Heart right ventricle (tissue), 16 donors: ENCODE results near the gene TRIM45. TPM values are rescaled to one million over a fixed set of nuclear protein-coding genes. Genes with fewer than 3 reads are reported as not detected.

Experiments
- ATAC-seq, 8 donors: fragments of 200-7000 bp; cut with Tn5 transposase; one replicate each; pipeline ENCODE4 v1.9.1; 2020; ENCODE audit warnings: mild to moderate bottlenecking in 8 of 8, moderate library complexity in 8 of 8, moderate number of reproducible peaks in 1 of 8
- DNase-seq, 2 donors: peaks; one replicate each; pipeline ENCODE4 v3.0.0-alpha.2; 2020
- H3K27ac ChIP-seq, 10 donors: fragments of 200-600 bp; sonication (generic) in 2 of 10; one replicate each; pipeline versions ENCODE4 v1.5.0 to v1.8.0; 2020 to 2022; ENCODE audit warnings: mild to moderate bottlenecking in 3 of 10
- H3K27me3 ChIP-seq, 7 donors: fragments of 200-600 bp; one replicate each; pipeline ENCODE4 v1.8.0; 2021 to 2022; ENCODE audit warnings: mild to moderate bottlenecking in 2 of 7
- H3K36me3 ChIP-seq, 9 donors: fragments of 200-600 bp; sonication (generic) in 1 of 9; one replicate each; pipeline versions ENCODE4 v1.5.0 to v1.8.0; 2020 to 2022; ENCODE audit warnings: mild to moderate bottlenecking in 2 of 9
- H3K4me1 ChIP-seq, 9 donors: fragments of 200-600 bp; sonication (generic) in 1 of 9; one replicate each; pipeline versions ENCODE4 v1.5.0 to v1.8.0; 2020 to 2022; ENCODE audit warnings: mild to moderate bottlenecking in 4 of 9
- H3K4me3 ChIP-seq, 10 donors: fragments of 200-600 bp; sonication (generic) in 2 of 10; one replicate each; pipeline versions ENCODE4 v1.5.0 to v1.8.0; 2020 to 2022; ENCODE audit warnings: mild to moderate bottlenecking in 7 of 10, moderate library complexity in 2 of 10
- H3K9me3 ChIP-seq, 11 donors: fragments of 200-600 bp in 10 of 11; sonication (generic) in 2 of 11; one replicate each; pipeline versions ENCODE4 v1.5.0 to v1.8.0; 2013 to 2022; ENCODE audit warnings: mild to moderate bottlenecking in 2 of 11, control low read depth in 1 of 11, moderate library complexity in 1 of 11
- WGBS, 2 donors: extraction: QIAGEN DNeasy Blood & Tissue Kit; methylation state at CpG; one replicate each; pipeline ENCODE4 v1.1.7; 2013; ENCODE audit warnings: inconsistent platforms in 1 of 2; 5-methylcytosine and 5-hydroxymethylcytosine counted together
- intact Hi-C, 10 donors: fragments of 100-400 bp; cut with DNase I; formaldehyde crosslinking; loops; one replicate each; pipeline versions ENCODE4 v1.11.1 to v1.14.2; 2022
- polyA plus RNA-seq, 2 donors: library from polyadenylated mRNA; stranded (reverse); fragments of 200-250 nt; gene quantifications; one replicate each; pipeline ENCODE4 v1.2.3, GENCODE V29; 2013
- total RNA-seq, 10 donors: library from RNA; stranded (reverse); fragmentation: NEBNext Ultra II Directional in 3 of 10; extraction: Animal tissue kit (Norgen Biotek cat#: 25700) in 3 of 10; gene quantifications; one replicate each; pipeline versions ENCODE4 v1.2.1 to v1.2.4, GENCODE V29; 2021 to 2023
- TF ChIP-seq, protein P1 (sequence below), 9 donors: fragments of 200-600 bp; sonication (generic) in 2 of 9; IDR thresholded peaks; one replicate each; pipeline versions ENCODE4 v1.5.0 to v1.8.0; 2021 to 2022; ENCODE audit warnings: antibody characterized with exemption in 9 of 9, mild to moderate bottlenecking in 5 of 9, moderate library complexity in 1 of 9
- donor health status: Arrhythmogenic right ventricular cardiomyopathy.
- donor health status: ischemic (EF 13 %, LVEDD 7.1; RV severe dilation, severe dysfunction).
- donor health status: healthy with polysubstance abuse.
- donor health status: DM: no; HTN: yes; CAD: no.
- donor health status: DM: no; HTN: no; CAD: no.
- donor health status: ischemic (EF 25% LVEDD 6.9; RV normal size, moderate dysfunction).
- donor health status: ischemic (EF 25% LVEDD 5.7; RV mildly dilated, moderate dysfunction).
- donor health status: healthy.
- donor health status: DM: yes; HTN: yes; CAD: no.
- donor health status: Ischemic cardiomyopathy.
- donor health status: ischemic (EF 35%, LVEDD 5.7; RV mildly dilated, moderate dysfunction).
- donor health status: nonischemic (EF 11% LVEDD 7.7; RV severe dilation, severe dysfunction).
- donor health status: DM: yes; HTN: yes; CAD: no.
- donor health status: PGD.
- donor health status: ischemic (EF 29% LVEDD 5.4; RV normal size, mild dysfunction).
- donor health status: nonischemic (EF 23%, LVEDD 6.1; RV moderate dilation, normal function).

The TRIM45 gene
- total and polyA plus RNA-seq, 12 donors: 1.3 to 21.6 (median 14.7) TPM

DNA sequence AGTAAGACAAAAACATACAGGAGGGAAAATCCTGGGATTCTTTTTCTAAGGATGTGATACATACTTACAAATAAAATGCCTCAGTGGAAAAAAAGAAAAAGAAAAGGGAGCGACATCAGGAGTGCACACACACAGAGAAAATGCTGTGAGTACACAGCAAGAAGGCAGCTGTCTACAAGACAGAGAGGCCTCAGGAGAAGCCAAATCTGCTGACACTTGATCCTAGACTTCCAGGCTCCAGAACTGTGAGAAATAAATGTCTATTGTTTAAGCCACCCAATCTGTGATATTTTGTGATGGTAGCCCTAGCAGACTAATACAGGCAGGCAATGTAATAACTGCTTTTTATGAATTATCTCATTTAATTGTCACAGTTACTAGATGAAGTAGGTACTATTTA lies 17.0 kb upstream of the TRIM45 start:
- ATAC-seq (no peak), DNase-seq (no peak)
- H3K36me3 ChIP-seq: no peaks in the 10 kb centered on the region
- intact Hi-C loops: no loop called here
- TF ChIP-seq, protein P1, sequence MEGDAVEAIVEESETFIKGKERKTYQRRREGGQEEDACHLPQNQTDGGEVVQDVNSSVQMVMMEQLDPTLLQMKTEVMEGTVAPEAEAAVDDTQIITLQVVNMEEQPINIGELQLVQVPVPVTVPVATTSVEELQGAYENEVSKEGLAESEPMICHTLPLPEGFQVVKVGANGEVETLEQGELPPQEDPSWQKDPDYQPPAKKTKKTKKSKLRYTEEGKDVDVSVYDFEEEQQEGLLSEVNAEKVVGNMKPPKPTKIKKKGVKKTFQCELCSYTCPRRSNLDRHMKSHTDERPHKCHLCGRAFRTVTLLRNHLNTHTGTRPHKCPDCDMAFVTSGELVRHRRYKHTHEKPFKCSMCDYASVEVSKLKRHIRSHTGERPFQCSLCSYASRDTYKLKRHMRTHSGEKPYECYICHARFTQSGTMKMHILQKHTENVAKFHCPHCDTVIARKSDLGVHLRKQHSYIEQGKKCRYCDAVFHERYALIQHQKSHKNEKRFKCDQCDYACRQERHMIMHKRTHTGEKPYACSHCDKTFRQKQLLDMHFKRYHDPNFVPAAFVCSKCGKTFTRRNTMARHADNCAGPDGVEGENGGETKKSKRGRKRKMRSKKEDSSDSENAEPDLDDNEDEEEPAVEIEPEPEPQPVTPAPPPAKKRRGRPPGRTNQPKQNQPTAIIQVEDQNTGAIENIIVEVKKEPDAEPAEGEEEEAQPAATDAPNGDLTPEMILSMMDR (IDR thresholded peaks at IDR 0.05): no peak
- H3K27ac ChIP-seq: no peak overlapping the region
- no peak overlapping the region for H3K4me3 ChIP-seq
- no peaks in the 10 kb centered on the region for H3K9me3 ChIP-seq
- peaks cover 0 to 5% (median 0%) of the 10 kb centered on the region in 9 donors for H3K4me1 ChIP-seq
- no peaks in the 10 kb centered on the region for H3K27me3 ChIP-seq
- WGBS, 2 donors: 86% methylated on average over 1 of the region's 1 CpG

DNA sequence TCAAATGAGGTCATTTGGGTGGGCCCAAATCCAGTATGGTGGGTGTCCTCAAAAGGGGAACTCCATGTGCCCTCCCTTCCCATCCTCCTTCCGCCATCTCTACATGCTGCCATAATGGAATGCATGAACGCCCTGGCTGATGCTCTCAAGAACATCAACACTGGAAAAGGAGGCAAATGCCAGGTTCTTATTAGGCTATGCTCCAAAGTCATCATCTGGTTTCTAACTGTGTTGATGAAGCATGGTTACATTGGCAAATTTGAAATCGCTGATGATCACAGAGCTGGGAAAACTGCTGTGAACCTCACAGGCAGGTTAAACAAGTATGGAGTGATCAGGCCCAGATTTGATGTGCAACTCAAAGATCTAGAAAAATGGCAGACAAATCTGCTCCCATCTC lies 16.6 kb upstream of the TRIM45 start:
- intact Hi-C loops: no loop called here
- DNase-seq (no peak), ATAC-seq (no peak)
- H3K27ac ChIP-seq: no peak overlapping the region
- no peak overlapping the region for H3K4me3 ChIP-seq
- H3K36me3 ChIP-seq: no peaks in the 10 kb centered on the region
- 91 to 95% methylated on average over 3 of the region's 3 CpGs for WGBS, 2 donors
- H3K9me3 ChIP-seq: no peaks in the 10 kb centered on the region
- no peaks in the 10 kb centered on the region for H3K27me3 ChIP-seq
- TF ChIP-seq, protein P1 (IDR thresholded peaks at IDR 0.05): no peak
- H3K4me1 ChIP-seq: peaks cover 0 to 5% (median 0%) of the 10 kb centered on the region in 9 donors

DNA sequence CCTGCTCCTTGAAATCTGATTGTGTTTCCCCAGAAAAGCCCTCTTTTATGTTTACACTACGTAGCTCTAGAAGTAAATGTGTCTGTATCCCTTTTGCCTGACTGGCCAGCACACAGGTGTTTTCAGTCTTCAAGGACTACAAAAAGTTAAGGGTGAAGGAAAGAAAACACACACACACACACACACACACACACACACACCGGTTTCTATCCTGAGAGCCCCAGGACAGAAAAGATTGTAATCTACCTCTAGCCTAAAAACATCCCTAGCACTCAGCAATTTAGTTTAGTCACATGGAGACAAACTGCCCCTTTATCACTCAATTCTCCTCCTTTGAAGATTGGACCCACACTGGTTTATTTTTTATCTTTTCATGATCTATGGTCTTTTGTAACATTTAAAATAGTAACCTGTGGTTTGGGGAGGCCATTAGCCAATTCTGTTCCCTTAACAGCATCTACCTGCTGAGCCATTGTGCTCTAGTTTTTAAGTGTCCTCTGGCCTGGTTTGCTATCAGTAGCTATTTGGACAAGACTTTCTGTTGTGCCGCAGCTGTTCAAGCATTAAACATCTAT lies 15.8 kb upstream of the TRIM45 start:
- 84 to 91% methylated on average over 3 of the region's 3 CpGs for WGBS, 2 donors
- Histone ChIP-seq H3K36me3 (no peaks in the 10 kb centered on the region), H3K27me3 (no peaks in the 10 kb centered on the region), H3K4me3 (no peak overlapping the region), H3K9me3 (no peaks in the 10 kb centered on the region), H3K27ac (no peak overlapping the region), H3K4me1 (peaks cover 0 to 5% (median 0%) of the 10 kb centered on the region in 9 donors)
- DNase-seq (no peak), ATAC-seq (no peak)
- intact Hi-C loops: no loop called here
- TF ChIP-seq, protein P1 (IDR thresholded peaks at IDR 0.05): no peak

DNA sequence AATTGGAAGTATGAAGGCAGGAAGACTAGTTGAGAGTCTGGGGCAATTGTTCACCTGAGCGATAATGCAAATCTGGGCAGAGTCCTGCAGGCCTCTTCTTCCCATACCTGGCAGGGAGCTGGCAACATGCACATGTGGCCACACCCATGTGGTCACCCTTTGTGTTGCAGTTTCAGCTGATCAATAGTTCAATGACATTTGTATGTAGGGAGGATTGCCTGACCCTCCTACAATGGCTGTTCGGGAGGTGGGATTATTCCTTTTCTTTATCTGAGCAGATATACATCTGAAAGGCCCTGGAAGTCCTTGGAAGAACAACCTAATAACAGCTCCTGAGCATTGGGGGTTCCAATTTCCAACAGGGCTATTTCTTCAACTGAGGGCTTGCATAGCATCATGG lies 15.2 kb upstream of the TRIM45 start:
- TF ChIP-seq, protein P1 (IDR thresholded peaks at IDR 0.05): no peak
- no peaks in the 10 kb centered on the region for H3K9me3 ChIP-seq
- intact Hi-C loops: no loop called here
- H3K27ac ChIP-seq: no peak overlapping the region
- no peaks in the 10 kb centered on the region for H3K36me3 ChIP-seq
- DNase-seq (no peak), ATAC-seq (no peak)
- no peak overlapping the region for H3K4me3 ChIP-seq
- 70 to 75% methylated on average over 2 of the region's 2 CpGs for WGBS, 2 donors
- no peaks in the 10 kb centered on the region for H3K27me3 ChIP-seq
- H3K4me1 ChIP-seq: peaks cover 0 to 5% (median 0%) of the 10 kb centered on the region in 9 donors
